Retinal pigment epithelial cell (primary cell): Measurements from ENCODE around the gene SUDS3.

Source experiments
- DNase-seq: peaks from one replicate; pipeline ENCODE4 v3.0.0-alpha.2; 2010; ENCODE audit warnings: low read depth
- H3K4me3 ChIP-seq: 2 replicates; pipeline ENCODE4 v1.5.1; 2011; ENCODE audit warnings: mild to moderate bottlenecking, low read length, control low read depth, moderate library complexity
- TF ChIP-seq, protein P1 (sequence below): conservative IDR thresholded peaks from 2 replicates; pipeline ENCODE4 v1.5.1; 2011; ENCODE audit warnings: low read depth, low read length, control low read depth, inconsistent platforms

SUDS3 gene

GRCh38 chr12:118409834-118410233 lies 33.5 kb downstream of the SUDS3 start:
- DNase-seq, result no peak
- TF ChIP-seq, protein P1, sequence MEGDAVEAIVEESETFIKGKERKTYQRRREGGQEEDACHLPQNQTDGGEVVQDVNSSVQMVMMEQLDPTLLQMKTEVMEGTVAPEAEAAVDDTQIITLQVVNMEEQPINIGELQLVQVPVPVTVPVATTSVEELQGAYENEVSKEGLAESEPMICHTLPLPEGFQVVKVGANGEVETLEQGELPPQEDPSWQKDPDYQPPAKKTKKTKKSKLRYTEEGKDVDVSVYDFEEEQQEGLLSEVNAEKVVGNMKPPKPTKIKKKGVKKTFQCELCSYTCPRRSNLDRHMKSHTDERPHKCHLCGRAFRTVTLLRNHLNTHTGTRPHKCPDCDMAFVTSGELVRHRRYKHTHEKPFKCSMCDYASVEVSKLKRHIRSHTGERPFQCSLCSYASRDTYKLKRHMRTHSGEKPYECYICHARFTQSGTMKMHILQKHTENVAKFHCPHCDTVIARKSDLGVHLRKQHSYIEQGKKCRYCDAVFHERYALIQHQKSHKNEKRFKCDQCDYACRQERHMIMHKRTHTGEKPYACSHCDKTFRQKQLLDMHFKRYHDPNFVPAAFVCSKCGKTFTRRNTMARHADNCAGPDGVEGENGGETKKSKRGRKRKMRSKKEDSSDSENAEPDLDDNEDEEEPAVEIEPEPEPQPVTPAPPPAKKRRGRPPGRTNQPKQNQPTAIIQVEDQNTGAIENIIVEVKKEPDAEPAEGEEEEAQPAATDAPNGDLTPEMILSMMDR, result no peak

GRCh38 chr12:118417942-118418341 lies 41.6 kb downstream of the SUDS3 start:
- no peak overlapping the region for H3K4me3 ChIP-seq
- TF ChIP-seq, protein P1, result no peak
- DNase-seq, result no peak

More at GRCh38 chr12:118409834-118410233, 33.5 kb downstream of the SUDS3 start:
- no peak overlapping the region for H3K4me3 ChIP-seq

DNA sequence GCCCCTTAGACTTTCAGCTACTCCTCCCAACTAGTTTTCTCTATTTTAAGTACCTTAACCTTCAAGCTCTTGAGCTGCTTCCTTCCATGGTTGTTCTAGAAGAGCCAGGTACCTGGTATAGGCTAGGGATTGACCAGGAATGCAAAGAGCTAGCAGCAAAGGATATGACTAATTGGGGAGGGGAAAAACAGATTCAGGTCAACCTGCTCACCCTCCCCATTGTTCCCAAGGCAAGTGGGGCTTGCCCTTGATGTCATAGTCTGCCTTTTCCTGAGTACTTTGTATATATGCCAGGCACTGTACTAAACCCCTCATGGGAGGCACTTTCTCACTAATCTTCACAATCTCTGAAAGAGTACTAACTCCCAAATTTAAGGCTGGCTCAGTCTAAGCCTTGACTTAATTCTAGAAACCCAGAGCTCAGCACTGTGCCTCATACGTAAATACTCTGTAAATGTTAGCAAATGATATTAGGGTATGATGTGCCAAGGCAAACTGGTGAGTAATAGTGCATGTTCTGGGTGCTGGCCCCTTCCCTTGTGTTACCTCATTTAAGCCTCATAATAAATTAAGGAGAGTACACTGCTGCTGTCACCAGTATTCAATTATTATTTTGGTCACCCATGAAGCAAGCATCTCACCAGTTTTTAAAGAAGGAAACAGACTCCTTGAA lies 42.2 kb downstream of the SUDS3 start:
- H3K4me3 ChIP-seq, result no peak overlapping the region
- TF ChIP-seq, protein P1, result no peak
- no peak for DNase-seq

DNA sequence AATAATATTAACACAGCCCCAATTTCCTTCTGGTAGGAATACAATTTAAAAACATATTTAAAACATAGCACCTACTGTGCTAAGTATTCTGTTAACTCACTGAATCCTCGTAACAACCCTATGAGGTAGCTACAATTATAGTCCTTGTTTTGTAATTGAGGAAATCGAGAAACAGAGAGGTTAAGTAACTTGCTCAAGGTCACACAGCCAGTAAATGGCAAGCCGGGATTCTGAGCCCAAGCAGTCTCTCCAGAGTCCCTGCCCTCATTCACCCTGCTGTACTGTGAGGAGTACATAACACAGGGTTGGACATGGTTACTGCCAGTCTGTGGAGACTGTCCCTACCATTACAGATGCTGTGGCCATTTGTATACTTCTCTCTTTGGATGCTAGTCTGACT lies 44.3 kb downstream of the SUDS3 start:
- TF ChIP-seq, protein P1, result no peak
- no peak for DNase-seq
- H3K4me3 ChIP-seq, result no peak overlapping the region

DNA sequence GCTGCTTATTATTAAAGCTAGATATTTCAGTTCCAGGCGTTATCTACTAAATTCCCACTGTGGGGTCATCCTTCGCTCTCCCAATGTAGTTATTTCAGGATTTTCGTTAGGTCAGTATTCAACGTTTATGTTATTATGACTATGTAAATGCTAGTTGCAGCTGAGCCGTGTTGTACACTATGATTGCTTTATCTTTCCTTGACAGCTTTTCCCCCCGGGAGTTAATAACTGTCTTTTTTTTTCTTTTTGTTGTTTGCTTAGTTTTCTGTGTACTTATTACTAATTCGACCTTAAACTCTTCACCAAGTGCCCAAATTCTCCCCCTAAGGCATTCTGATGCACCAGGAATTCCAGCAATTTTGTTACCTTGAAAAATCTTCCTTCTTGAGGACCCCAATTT lies 48.5 kb downstream of the SUDS3 start:
- H3K4me3 ChIP-seq, result no peak overlapping the region
- TF ChIP-seq, protein P1, result no peak
- DNase-seq, result no peak

DNA sequence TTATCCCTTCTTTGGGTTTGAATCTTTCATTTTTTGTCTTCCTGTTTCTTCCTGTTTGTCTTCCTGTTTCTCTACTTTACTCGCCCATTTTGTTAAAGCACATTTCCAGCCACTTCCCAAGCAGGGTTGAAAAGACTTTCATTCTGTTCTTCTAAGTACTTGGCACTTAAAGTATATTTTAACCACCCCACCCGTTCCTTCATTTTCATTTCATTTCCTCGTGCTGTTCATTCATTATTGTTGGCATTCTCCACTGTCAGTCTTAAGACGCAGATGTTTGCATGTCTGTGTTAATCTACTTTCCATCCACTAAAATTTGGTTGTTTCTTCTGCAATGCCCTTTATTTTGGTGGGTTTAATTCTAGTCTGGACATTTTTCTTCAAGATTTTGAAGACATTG lies 49.0 kb downstream of the SUDS3 start:
- no peak overlapping the region for H3K4me3 ChIP-seq
- TF ChIP-seq, protein P1, result no peak
- DNase-seq, result no peak

DNA sequence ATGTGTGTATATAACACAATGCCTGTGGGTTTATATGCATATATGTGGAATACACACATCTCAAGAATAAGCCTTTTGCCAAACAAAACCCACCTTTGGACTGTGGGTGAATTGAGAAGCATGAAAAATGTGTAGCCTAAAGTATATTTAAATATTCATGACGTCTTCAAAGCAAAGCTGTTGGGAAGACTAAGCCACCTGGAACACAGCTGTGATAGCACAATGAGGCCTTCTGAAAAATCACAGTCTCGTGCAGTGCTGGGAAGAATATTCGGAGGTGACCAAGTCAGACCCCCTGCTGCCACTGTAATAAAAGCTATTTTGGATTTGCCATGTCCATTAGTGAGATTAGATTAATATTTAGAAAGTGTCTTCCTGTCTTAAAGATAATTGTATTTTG lies 51.5 kb downstream of the SUDS3 start:
- H3K4me3 ChIP-seq, result no peak overlapping the region
- DNase-seq, result no peak
- TF ChIP-seq, protein P1, result no peak
